Esophagus squamous epithelium (tissue), 5 donors: ENCODE data around the gene CTDSPL. TPM values are rescaled to one million over a fixed set of nuclear protein-coding genes. Genes with fewer than 3 reads are reported as not detected.

Source experiments
- DNase-seq: peaks from one replicate; lab custom pipeline; 2025; lab: John Stamatoyannopoulos, UW
- H3K27ac ChIP-seq, 4 donors: fragments of 200-600 bp; sonication (generic); one replicate each; pipeline ENCODE4 v1.5.1; 2016 to 2019; ENCODE audit warnings: mild to moderate bottlenecking in 1 of 4
- H3K27me3 ChIP-seq, 4 donors: fragments of 200-600 bp; sonication (generic); 1 replicate in 3 of 4; 2 replicates in 1 of 4; pipeline versions ENCODE4 v1.5.1 to v1.6.0; 2017 to 2021; ENCODE audit warnings: antibody characterized with exemption in 1 of 4
- H3K36me3 ChIP-seq, 3 donors: fragments of 200-600 bp; sonication (generic); one replicate each; pipeline ENCODE4 v1.5.1; 2016 to 2019
- H3K4me1 ChIP-seq, 3 donors: fragments of 200-600 bp; sonication (generic); one replicate each; pipeline ENCODE4 v1.5.1; 2017 to 2019
- H3K4me3 ChIP-seq, 4 donors: fragments of 200-600 bp; sonication (generic); 1 replicate in 3 of 4; 2 replicates in 1 of 4; pipeline ENCODE4 v1.5.1; 2016 to 2019; ENCODE audit warnings: mild to moderate bottlenecking in 2 of 4, moderate library complexity in 1 of 4
- H3K9me3 ChIP-seq, 3 donors: fragments of 200-600 bp; sonication (generic); one replicate each; pipeline ENCODE4 v1.5.1; 2016 to 2019
- POLR2A ChIP-seq, 4 donors: fragments of 450-650 bp; IDR thresholded peaks; one replicate each; pipeline ENCODE4 v1.6.1; 2017; ENCODE audit warnings: antibody characterized with exemption in 4 of 4, mild to moderate bottlenecking in 4 of 4, moderate library complexity in 3 of 4
- WGBS, 2 donors: methylation state at CpG; one replicate each; pipeline ENCODE4 v1.1.5; 2018; 5-methylcytosine and 5-hydroxymethylcytosine counted together
- intact Hi-C: fragments of 100-400 bp; cut with DNase I; formaldehyde crosslinking; loops from one replicate; pipeline ENCODE4 v1.15.0; 2022
- total RNA-seq, 4 donors: library from RNA; depleted of rRNA; stranded (reverse); fragments of >200 nt; gene quantifications; one replicate each; pipeline ENCODE4 v1.1.0, GENCODE V29; 2016
- TF ChIP-seq, protein P1 (sequence below), 6 experiments: fragments of 450-650 bp in 4 of 6; fragments of 200-600 bp in 2 of 6; sonication (generic) in 2 of 6; IDR thresholded peaks; one replicate each; pipeline ENCODE4 v1.5.1; 2016 to 2019; ENCODE audit warnings: antibody characterized with exemption in 6 of 6, mild to moderate bottlenecking in 4 of 6, moderate library complexity in 4 of 6
- donor health status: DM: yes; HTN: yes; CAD: no.

The CTDSPL gene
- total RNA-seq, 4 donors from 2014 or later, result 20.7 to 55.1 (median 30.8) TPM

GRCh38 chr3:38028621-38029361 is 167.1 kb downstream of the CTDSPL start:
- WGBS, 2 donors, result 24 to 37% methylated on average over 2 to 4 of the region's 45 CpGs
- peak overlapping the region; percentile 63 to 90 (median 82) for H3K4me3 ChIP-seq
- TF ChIP-seq, protein P1, sequence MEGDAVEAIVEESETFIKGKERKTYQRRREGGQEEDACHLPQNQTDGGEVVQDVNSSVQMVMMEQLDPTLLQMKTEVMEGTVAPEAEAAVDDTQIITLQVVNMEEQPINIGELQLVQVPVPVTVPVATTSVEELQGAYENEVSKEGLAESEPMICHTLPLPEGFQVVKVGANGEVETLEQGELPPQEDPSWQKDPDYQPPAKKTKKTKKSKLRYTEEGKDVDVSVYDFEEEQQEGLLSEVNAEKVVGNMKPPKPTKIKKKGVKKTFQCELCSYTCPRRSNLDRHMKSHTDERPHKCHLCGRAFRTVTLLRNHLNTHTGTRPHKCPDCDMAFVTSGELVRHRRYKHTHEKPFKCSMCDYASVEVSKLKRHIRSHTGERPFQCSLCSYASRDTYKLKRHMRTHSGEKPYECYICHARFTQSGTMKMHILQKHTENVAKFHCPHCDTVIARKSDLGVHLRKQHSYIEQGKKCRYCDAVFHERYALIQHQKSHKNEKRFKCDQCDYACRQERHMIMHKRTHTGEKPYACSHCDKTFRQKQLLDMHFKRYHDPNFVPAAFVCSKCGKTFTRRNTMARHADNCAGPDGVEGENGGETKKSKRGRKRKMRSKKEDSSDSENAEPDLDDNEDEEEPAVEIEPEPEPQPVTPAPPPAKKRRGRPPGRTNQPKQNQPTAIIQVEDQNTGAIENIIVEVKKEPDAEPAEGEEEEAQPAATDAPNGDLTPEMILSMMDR (IDR thresholded peaks at IDR 0.05), result no peak
- TF ChIP-seq POLR2A (IDR thresholded peaks at IDR 0.05), result no peak
- no peak for DNase-seq
- H3K4me1 ChIP-seq, result peaks cover 38 to 93% (median 52%) of the 10 kb centered on the region in 3 donors
- H3K27ac ChIP-seq, result peak overlapping the region; percentile 91 to 95 (median 93)
- no peaks in the 10 kb centered on the region for H3K36me3 ChIP-seq
- intact Hi-C loops, result no loop called here
- no peaks in the 10 kb centered on the region for H3K27me3 ChIP-seq
- H3K9me3 ChIP-seq, result no peaks in the 10 kb centered on the region

- peak within 1 kb of the TSS; percentile 91 to 95 (median 93) for H3K27ac ChIP-seq
- TF ChIP-seq, protein P1 (IDR thresholded peaks at IDR 0.05), result no peak
- TF ChIP-seq POLR2A (IDR thresholded peaks at IDR 0.05), result peak in 2 of 4 donors; percentile 30 to 62
- no peaks in the 10 kb centered on the region for H3K36me3 ChIP-seq
- H3K4me1 ChIP-seq, result peaks cover 38 to 87% (median 52%) of the 10 kb centered on the region in 3 donors
- no peaks in the 10 kb centered on the region for H3K9me3 ChIP-seq
- H3K4me3 ChIP-seq, result peak within 1 kb of the TSS; percentile 63 to 90 (median 82)
- no peak for DNase-seq
- WGBS, 2 donors, result no CpG with 5 or more reads among the region's 75 CpGs
- intact Hi-C loops, result loop anchor here (10.0 kb wide), 1 partner anchor 105 kb away; the partner anchor contains the start of genes ACAA1 and MYD88
- no peaks in the 10 kb centered on the region for H3K27me3 ChIP-seq
Measured at GRCh38 chr3:38029400-38030125, 167.9 kb downstream of the CTDSPL start, which contains the start of gene PLCD1. TSS of gene PLCD1 (minus strand) at chr3:38029642. CDS start at chr3:38029539, 103 bp downstream.

DNA sequence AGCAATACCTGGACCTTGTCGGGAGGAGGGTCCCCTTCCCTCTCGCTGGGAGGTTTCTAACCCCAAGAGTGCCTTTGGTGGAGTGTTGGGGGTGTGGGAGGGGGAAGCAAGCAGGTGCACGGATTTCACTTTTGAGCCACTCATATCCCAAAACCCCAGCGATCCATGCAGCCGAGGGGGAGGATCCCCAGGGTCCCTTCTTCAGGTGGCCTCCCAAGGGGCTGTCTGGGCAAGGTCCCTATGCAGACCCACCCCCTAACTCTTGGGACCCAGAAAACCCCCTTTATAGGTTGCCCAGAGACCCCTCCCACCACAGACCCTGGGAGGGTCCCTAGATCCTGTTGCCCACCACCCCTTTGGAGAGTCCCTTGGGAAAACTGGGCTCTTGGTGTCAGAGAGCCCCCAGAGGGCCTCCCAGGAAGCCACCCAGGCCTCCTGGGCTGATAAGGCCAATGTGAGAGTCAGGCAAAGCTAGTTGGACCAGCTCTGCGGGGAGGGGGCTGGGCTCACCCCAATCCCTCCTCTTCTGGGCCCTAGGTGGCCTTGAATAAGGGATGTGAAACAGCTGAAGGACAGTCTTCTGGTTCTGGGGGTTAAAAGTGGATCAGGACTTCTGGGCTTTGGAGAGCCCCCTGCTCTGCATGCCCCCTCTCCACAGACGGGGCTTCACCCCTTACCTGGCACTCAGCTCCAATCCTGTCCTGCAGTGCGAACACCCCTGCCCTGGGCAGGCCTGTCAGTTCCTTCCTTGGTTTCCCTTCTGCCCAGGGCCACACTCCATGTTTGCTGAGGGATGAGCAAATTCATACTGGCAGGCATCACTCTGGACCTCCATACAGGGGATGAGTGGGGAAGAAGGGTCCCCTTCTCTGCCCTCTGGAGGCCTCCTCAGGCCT is 168.7 kb downstream of the CTDSPL start:
- peaks cover 37 to 83% (median 49%) of the 10 kb centered on the region in 3 donors for H3K4me1 ChIP-seq
- H3K4me3 ChIP-seq, result peak overlapping the region; percentile 63 to 90 (median 82)
- no peaks in the 10 kb centered on the region for H3K9me3 ChIP-seq
- intact Hi-C loops, result loop anchor here (10.0 kb wide), 1 partner anchor 104 kb away; the partner anchor contains the start of genes ACAA1 and MYD88
- H3K36me3 ChIP-seq, result no peaks in the 10 kb centered on the region
- WGBS, 2 donors, result 17 to 43% methylated on average over 2 of the region's 8 CpGs
- peak in 1 of 4 donors; percentile 8 for TF ChIP-seq POLR2A (IDR thresholded peaks at IDR 0.05)
- TF ChIP-seq, protein P1 (IDR thresholded peaks at IDR 0.05), result no peak
- DNase-seq, result no peak
- H3K27me3 ChIP-seq, result no peaks in the 10 kb centered on the region
- H3K27ac ChIP-seq, result peak overlapping the region; percentile 91 to 95 (median 93)

DNA sequence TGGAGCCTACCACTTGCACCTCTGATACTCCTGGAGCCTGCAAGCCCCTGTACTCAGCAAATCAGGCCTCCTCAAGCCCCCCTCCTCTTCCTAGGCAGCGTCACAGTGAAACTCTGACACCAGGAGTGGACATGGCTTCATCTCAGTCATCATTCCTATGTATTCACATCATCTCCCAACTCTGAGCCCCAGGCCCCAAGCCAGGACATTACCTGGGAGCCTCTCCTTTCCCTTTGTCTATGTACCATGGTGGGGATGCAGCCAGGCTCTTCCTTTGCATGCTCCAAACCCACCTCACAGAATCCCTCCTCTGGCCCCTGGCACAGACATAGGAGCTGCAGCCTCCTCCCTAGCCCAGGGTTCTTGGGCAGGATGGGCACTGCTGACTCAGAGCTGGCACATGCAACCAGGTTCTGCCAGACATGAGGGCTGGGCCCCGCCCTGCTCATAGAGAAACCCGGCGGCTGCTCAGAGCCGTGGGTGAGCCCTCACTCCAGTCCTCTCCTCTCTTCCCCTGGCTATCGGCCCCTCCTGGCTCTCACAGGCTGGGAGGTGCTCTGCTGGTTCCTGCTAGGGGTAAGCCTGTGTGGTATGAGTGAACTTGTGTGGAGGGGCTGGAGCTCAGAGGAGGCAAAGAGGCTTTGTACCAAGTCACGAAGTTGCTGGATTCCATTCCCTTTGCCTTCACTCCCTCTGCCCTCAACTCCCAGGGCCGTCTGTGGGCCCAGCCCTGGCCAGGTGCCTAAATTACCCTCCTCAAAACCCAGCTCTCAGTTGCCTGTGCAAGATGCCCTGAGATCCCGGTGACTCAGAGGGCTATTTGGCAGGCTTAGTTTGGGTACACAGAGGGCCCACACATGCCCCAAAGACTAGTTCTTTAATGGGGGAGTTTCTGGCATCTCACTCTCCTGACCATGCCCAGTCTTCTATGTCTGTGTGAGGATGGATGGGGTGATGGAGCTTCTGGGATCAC is 169.6 kb downstream of the CTDSPL start:
- Histone ChIP-seq H3K36me3 (no peaks in the 10 kb centered on the region), H3K9me3 (no peaks in the 10 kb centered on the region), H3K27me3 (no peaks in the 10 kb centered on the region), H3K4me3 (no peak overlapping the region), H3K27ac (peak overlapping the region; percentile 91 to 95 (median 93)), H3K4me1 (peaks cover 27 to 74% (median 40%) of the 10 kb centered on the region in 3 donors)
- no peak for DNase-seq
- 11 to 28% methylated on average over 5 to 6 of the region's 9 CpGs for WGBS, 2 donors
- peak in 1 of 4 donors; percentile 25 for TF ChIP-seq POLR2A (IDR thresholded peaks at IDR 0.05)
- TF ChIP-seq, protein P1 (IDR thresholded peaks at IDR 0.05), result no peak
- intact Hi-C loops, result loop anchor here (10.0 kb wide), 1 partner anchor 103 kb away; the partner anchor contains the start of genes ACAA1 and MYD88
